ENCODE results near the gene SLC9C2. TPM values are rescaled to one million over a fixed set of nuclear protein-coding genes. Genes with fewer than 3 reads are reported as not detected.
"Not testable (repeated sequence)": the region's sequence is repeated elsewhere in the genome, so short reads cannot be mapped to it uniquely, and the experiment has no call there.

SLC9C2 gene
- polyA plus RNA-seq, 4 donors: 0.14 to 1.1 (median 0.33) TPM

DNA sequence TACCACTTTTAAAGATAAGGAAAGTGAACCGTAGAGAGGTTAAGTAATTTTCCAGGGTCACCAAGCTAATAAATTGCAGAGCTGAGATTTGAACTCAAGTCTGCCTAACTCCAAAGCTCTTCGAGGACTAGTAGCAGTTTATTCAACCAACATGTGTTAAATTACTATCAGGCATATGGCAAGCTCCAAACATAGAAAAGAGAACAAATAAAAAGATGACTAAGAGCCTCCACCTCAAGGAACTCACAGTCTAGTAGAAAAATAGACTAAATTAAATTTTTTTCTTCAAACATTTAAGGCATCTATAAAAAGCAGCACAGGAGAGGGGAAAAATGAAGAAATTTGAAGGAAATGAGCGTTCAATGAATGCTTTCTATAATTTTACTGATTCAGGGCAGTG lies 22.2 kb downstream of the SLC9C2 start:
- DNase-seq (ENCODE audit: low read depth in 4 of 4, low spot score in 3 of 4): no peak

DNA sequence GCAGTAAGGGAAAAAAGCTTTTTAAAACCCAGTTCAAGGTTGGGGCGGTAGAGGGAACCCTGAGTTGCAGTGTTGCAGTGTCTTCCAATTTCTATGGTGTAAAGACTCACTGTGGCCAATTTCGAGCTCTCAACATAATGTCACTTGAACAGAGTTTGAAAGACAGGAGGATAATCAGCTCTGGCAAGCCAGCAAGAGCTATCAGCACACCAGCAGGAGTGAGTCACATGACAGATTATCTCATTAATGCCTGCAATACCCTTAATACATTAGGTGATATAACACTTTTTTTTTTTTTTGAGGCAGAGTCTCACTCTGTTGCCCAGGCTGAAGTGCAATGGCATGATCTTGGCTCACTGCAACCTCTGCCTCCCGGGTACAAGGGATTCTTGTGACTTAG lies 22.8 kb downstream of the SLC9C2 start:
- DNase-seq (ENCODE audit: low read depth in 4 of 4, low spot score in 3 of 4): no peak

DNA sequence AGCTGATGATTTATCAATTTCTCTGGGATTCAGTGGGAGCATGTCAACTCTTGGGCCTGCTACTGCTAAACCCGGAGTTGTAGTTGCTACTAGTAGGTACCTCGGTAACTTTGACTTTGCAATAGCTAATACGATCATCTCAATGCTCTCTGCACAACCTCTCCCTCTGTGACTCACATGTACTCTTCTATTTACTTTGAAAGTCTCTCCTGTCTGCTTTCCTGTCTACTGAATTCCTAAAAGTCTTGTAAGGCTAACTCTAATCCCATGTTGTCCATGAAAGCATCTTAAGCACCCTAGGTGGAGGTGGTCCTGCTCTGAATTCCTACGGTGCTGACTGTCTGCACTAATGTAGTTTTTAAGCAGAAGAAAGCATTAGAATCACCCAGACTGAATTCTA lies 29.3 kb downstream of the SLC9C2 start:
- DNase-seq (ENCODE audit: low read depth in 4 of 4, low spot score in 3 of 4): no peak

DNA sequence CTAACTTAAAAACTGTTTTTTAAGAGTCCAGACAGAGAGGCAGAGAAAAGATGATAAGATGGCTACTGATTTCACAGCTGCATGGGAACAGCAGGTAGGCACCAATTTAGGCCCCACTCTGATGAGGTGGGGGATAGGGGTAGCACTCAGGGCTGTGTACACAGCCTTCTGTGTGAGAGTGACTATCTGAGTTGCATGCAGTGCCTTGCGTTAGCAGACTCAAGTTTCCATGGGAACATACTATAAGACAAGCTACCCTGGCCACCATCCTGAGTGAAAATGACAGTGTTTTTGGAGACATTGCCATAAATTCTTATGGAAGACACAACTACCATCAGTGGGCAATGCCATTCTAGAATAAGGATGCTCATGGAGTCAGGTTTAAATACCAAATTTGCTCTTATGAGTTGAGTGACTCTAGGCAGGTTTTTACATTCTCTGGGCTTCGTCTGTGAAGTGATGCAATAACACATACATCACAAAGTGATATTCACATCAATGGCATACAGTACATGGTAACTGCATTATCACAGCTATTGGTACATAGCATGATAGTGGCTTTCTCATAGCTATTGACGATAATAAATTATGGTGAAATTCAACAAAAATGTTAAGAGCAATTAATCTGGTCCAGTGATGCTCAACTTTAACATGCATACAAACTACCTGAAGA lies 30.5 kb downstream of the SLC9C2 start:
- DNase-seq (ENCODE audit: low read depth in 4 of 4, low spot score in 3 of 4): no peak

DNA sequence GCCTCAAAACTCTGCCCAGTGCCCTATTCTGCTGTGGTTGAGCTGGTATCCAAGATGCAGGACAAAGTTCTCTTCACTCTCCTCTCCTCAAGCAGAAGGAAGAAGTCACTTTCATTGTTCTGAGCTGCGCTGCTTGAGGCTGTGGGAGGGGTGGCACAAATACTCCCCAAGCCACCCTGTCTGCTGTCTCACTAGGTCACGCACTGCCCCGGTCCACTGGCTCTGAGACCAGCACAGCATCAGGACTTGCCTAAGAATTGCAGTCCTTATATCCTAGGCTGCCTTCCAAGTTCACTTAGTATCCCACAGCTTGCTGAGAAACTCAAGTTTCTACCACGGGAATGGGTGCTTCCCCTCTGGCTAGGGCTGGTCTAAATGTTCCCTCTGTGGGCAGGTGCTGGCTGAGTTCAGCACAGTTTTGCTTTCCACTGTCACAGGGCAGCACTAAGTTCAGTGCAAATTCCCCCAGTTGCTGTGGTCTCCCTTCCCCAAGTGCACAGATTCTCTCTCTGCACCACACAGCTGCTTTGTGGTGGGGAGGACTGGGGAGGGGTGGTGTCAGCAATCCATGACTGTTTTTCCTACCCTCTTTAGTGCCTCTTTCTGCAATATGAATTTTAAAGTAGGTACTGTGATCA lies 32.4 kb downstream of the SLC9C2 start:
- no peak for DNase-seq (ENCODE audit: low read depth in 4 of 4, low spot score in 3 of 4)

DNA sequence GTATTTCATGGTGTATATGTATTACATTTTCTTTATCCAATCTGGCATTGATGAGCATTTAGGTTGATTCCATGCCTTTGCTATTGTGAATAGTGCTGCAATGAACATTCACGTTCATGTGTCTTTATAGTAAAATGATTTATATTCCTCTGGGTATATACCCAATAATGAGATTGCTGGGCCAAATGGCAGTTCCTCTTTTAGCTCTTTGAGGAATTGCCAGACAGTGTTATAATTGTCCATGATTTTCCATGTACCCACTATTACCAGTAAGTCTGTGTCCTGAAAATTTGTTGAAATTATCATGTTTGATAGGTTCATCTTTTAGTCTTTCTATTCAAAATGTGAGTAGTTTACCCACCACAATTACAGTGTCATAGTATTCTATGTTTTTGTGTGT lies 34.4 kb downstream of the SLC9C2 start:
- no peak for DNase-seq (ENCODE audit: low read depth in 4 of 4, low spot score in 3 of 4)

DNA sequence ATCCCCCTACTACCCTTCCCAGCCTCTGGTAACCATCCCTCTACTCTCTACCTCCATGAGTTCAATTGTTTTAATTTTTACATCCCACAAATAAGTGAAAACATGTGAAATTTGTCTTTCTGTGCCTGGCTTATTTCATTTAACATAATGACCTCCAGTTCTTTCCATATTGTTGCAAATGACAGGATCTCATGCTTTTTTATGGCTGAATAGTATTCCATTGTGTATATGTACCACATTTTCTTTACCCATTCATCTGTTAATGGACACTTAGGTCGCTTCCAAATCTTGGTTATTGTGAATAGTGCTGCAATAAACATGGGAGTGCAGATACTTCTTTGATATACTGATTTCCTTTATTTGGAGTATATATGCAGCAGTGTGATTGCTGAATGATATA lies 39.0 kb downstream of the SLC9C2 start:
- DNase-seq (ENCODE audit: low read depth in 4 of 4, low spot score in 3 of 4): not testable (repeated sequence)

DNA sequence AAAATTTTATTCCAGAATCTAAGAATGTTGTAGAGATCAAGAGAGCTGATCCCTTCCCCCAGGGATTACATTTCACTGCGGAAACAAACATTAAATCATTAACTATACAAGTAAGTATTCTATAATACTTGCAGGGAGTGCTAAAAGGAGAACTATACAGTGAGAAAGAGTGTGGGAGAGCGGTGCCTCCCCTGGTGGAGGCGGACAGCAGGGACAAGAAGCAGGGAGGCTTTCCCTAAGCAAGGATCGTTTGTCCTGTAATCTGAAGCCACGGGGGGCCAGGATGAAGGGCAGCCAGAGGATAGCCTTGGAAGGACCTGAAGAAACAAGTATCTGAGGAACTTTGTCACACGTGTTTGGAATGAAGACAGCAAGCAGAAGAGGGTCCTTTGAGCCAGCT lies 40.1 kb downstream of the SLC9C2 start:
- no peak for DNase-seq (ENCODE audit: low read depth in 4 of 4, low spot score in 3 of 4)

DNA sequence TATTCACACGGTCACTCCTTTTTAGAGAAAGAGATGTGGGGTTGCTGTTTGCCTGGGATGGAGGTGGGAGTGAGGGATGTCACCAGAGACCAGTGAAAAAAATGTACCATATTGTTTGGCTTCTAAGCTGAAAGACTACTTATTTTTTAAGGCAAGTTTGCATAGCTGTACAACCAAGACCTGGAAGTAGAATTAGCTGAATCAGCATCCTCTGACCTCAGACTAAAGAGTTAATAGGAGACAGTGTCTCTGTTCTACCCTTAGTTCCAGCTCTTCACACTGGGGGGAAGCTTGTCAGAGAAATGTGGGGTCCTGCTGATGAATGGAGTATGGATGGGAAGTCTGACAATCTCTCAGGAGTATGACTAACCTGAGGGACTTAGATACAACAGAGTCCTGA lies 41.6 kb downstream of the SLC9C2 start:
- no peak for DNase-seq (ENCODE audit: low read depth in 4 of 4, low spot score in 3 of 4)

DNA sequence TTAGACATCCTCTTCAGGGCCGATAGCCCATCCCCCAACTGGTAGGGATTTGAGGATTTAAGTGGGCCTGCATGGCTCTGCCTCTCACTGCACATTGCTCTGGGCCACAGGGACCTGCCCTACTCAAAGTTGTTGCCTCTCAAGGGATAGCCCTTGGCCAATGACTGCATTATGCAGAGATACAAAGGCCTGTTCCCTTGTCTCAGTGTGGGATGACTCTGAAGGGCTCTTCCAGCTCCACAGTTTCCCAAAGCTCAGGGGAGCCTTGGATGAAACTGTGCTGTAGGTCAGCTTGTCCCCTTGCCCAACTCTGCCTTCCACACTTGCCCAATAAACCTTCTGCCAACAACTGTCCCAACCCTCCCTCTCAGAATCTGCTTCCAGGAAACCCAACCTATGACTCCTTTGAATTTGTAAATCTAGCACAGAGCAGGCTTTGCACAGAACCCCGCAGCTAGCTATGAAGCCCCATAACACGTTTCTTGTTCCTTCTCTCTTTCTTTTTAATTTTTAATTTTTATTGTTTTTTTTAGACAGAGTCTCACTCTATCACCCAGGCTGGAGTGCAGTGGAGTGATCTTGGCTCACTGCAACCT lies 42.5 kb downstream of the SLC9C2 start:
- no peak for DNase-seq (ENCODE audit: low read depth in 4 of 4, low spot score in 3 of 4)

DNA sequence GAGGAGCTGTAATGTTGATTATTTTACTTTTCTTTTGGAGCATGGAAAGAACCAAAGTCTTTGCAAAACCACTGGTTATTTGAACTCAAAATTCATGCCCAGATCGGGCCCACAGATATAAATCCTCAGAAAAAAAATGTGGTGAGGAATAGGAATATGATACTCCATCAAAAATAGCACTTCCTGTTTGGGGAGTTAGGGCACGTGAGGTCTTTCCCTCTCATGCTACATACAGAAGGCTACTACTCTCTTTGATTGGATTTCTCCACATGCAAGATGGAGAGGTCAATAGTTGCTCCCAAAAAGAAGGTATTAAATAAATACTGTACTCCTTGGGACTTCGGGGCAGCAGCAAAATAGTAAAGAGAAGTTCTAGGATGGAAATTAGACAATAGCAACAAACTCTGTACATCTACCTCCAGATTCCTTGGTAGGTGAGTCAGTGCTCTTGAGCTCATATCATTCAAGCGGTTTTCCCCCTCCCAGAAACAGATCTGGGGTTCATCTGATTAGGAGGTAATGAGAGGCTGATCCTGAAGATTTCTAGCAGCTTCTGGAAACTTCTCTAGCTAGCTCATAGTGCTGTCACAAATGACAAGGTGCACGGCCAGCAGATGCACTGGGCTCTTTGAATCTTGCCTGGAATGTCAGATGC lies 47.1 kb downstream of the SLC9C2 start:
- no peak for DNase-seq (ENCODE audit: low read depth in 4 of 4, low spot score in 3 of 4)

DNA sequence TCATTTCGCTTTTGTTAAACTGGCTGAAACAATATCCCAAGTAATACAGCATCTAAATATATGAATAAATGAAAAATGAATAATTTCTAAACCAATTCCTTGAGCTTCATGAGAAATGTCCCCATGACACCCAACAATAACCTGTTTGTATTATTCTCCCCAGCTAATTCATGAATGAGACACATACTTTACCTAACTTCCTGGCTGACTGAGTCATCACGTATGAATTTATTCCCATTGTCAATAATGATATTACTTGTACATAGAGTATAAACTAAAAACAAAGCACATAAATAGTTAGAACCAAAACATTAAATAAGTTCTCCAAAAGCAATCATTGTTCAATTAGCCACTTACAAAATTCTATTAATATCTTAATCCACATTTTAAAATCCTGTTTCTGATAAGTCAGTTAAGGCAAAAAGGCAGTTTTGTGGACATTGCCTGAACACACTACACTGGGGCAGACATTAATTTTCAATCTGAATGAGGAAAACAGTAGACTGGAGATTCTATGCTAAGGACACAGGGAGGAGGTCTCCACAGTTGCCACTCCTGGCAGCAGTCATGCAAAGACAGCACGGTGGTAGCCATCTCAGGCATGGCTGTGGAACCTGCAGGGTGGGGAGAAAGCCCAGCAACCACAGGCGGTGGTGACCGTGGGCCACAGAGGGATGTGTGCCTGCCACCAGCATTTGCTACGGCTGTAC lies 48.2 kb downstream of the SLC9C2 start:
- no peak for DNase-seq (ENCODE audit: low read depth in 4 of 4, low spot score in 3 of 4)

DNA sequence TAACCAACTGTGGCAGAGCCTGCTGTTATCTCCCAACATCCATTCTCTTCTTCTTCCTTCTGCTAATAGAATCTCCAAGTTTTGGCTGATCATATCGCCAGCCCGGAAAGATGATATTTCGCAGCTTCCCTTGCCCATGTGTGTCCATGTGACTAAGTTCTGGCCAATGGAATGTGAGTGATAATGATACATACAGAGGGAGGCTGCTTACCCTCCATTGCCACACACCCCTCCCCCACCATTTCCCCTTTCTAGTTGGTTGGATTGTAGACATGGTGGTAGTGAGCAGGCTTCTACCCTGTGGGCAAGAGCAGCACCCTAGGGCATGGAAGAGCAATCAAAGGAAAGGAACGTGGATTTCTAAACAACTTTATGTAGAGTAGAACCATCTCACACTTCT lies 48.8 kb downstream of the SLC9C2 start:
- DNase-seq (ENCODE audit: low read depth in 4 of 4, low spot score in 3 of 4): no peak

DNA sequence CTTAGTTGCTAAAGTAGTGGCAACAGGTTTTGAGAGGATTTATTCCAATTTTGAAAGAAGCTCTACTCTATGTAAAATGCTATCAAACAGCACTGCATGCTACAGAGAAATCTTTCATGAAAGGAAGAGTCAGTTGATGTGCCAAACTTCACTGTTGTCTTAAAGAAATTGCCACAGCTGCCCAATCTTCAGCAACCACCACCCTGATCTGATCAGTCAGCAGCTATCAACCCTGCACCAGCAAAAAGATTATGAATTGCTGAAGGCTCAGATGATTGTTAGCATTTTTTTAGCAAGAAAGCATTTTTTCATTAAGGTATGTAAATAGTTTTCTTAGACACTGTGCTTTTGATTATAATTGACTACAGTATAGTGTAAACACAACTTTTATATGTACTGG lies 49.6 kb downstream of the SLC9C2 start:
- DNase-seq (ENCODE audit: low read depth in 4 of 4, low spot score in 3 of 4): no peak

DNA sequence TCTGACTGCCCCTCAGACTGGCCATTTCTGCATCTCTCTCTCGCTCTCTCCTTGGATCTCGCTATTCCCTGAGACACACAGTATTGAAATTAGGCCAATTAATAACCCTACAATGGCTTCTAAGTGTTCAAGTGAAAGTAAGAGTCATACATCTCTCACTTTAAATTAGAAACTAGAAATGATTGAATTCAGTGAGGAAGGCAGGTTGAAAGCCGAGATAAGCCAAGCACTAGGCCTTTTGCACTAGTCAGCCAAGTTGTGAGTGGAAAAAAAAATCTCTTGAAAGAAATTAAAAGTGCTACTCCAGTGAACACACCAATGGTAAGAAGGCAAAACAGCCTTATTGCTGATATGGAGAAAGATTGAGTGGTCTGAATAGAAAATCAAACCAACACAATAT lies 51.2 kb downstream of the SLC9C2 start:
- DNase-seq (ENCODE audit: low read depth in 4 of 4, low spot score in 3 of 4): no peak

DNA sequence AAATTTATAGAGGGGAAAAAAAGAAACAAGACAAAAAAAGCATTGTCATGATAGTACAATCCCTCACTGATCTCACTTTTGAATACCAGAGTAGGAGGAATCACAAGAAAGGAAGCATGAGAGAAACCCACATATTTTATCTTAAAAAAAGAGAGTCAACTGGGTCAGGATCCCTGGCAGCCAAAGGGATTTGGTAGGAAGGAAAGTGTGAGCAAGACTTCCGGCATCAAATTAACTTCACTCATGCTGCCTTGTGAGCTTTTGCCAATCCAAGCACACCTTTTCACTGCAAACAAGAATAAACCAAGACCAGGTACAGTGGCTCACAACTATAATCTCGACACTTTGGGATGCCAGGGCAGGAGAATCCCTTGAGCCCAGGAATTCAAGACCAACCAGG lies 53.1 kb downstream of the SLC9C2 start:
- no peak for DNase-seq (ENCODE audit: low read depth in 4 of 4, low spot score in 3 of 4)

DNA sequence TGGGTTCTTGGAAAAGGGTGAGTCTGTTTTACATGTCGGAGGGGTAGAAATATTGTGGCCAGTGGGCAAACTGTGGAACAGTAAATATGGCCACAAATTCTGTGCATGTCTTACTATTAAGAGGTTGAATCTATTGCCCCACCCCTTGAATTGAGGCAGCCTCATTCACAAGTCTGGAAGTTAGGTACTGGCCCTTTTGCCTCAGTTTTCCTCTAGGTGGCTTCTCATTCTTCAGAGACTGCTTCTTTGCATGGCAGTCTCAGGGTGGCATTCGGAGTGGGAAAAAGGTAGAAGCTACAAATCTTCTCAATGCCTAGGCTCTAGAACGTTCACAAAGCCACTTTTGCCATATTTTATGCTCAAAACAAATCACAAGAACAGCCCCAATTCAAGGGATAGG lies 57.2 kb downstream of the SLC9C2 start:
- no peak for DNase-seq (ENCODE audit: low read depth in 4 of 4, low spot score in 3 of 4)

DNA sequence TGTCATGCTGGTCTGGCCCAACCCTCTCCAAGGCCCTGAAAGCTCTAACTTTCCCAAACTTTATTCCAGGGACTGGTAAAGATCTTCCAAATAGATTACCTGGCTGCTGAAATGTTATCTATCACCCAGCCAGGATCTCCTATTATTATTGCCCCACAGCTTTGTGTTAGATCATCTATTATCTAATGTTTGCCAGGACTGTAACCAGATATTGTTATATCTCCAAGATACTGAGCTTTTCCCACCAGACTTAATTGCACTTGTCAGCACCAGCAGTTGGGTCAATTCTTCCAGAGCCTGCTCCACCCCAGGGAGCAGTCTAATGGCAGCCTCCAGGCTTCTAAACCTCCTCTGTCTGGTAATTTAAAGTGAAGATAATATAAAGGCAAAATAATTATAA lies 66.6 kb downstream of the SLC9C2 start:
- no peak for DNase-seq (ENCODE audit: low read depth in 4 of 4, low spot score in 3 of 4)

DNA sequence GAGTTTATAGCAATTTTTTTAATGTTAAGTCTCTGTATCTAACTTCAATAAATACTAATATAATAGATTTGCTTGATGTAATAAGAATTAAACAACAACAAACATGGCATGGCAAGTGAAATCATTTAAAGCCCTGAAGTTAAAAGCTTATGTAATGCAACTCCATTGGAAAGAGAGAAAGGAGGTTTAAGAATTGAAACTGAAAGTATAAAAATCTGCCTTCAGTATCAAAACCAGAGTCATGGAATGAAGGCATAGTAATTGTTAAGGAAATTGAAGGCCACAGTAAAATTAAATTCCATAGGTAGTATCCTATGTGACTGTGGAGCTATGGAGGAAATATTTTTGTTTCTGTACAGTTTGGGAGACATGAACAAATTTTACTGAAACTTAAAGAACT lies 70.6 kb downstream of the SLC9C2 start:
- no peak for DNase-seq (ENCODE audit: low read depth in 4 of 4, low spot score in 3 of 4)

DNA sequence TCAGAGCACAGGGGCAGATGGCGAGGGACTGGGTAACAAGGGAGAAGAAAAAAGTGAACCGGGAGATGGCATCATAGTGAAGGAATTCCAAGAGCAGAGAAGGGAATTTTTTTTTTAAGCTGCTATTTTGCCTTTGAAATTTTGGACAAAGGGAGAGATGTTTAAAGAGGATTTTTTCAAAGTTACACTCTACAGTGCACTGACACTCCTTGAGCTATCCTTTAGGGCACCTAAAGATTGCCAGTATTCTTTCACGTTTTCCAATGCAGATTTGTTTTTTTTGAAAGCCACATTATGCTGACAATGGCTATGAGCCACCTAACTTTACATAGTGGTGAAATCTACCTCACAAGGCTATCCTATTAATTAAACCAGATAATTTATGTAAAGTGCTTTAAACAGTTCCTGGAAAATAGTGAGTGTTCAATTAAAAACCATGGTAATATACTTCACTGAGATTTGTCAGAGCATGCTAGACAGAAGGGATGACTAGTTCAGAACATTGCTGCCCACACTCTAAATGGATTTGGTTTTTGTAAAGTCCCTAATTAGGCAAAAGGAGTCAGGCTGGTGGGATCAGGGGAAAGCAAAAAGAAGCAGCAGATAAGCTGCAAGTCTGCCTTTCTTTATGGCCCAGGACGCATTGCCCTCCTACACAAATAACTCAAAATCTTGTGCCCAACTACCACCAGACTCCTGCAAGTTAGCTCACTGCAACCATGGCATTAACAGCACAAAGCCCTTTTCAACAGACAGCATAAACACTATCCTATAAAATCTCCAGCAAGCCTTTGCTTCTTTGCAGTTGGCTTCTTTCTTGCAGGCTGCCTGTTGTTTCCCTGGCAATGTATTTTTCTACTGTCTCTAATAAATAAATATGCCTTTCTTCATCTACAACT lies 71.8 kb downstream of the SLC9C2 start:
- DNase-seq (ENCODE audit: low read depth in 4 of 4, low spot score in 3 of 4): no peak
